Psoas muscle (tissue), 8 donors: ENCODE data around the gene WDR4. TPM values are rescaled to one million over a fixed set of nuclear protein-coding genes. Genes with fewer than 3 reads are reported as not detected.
A peak's percentile ranks its signal among the peaks of the same experiment; 100 is the strongest.
"Not testable (repeated sequence)": the region's sequence is repeated elsewhere in the genome, so short reads cannot be mapped to it uniquely, and the experiment has no call there.

Experiments used
- ATAC-seq, 4 donors: fragments of 200-7000 bp; cut with Tn5 transposase; one replicate each; pipeline ENCODE4 v1.9.1; 2020; ENCODE audit warnings: moderate library complexity in 3 of 4, mild to moderate bottlenecking in 2 of 4
- DNase-seq, 2 donors: peaks; one replicate each; pipeline ENCODE4 v3.0.0-alpha.2; 2020
- H3K27ac ChIP-seq: fragments of 200-600 bp; one replicate; pipeline ENCODE4 v1.8.0; 2022
- H3K27me3 ChIP-seq, 3 donors: fragments of 200-600 bp in 1 of 3; one replicate each; pipeline versions ENCODE4 v1.6.1 to v1.8.0; 2013 to 2022; ENCODE audit warnings: low read length in 2 of 3, mild to moderate bottlenecking in 2 of 3, moderate library complexity in 1 of 3; ENCODE audit not compliant: insufficient read depth in 3 of 3
- H3K36me3 ChIP-seq, 2 donors: fragments of 200-600 bp in 1 of 2; one replicate each; pipeline versions ENCODE4 v1.6.1 to v1.8.0; 2013 to 2022; ENCODE audit warnings: low read depth in 1 of 2, mild to moderate bottlenecking in 1 of 2, moderate library complexity in 1 of 2; ENCODE audit not compliant: insufficient read depth in 1 of 2
- H3K4me1 ChIP-seq: fragments of 200-600 bp; one replicate; pipeline ENCODE4 v1.8.0; 2022
- H3K4me3 ChIP-seq: fragments of 200-600 bp; one replicate; pipeline ENCODE4 v1.8.0; 2022; ENCODE audit warnings: mild to moderate bottlenecking
- H3K9me3 ChIP-seq: fragments of 200-600 bp; one replicate; pipeline ENCODE4 v1.8.0; 2022
- CTCF ChIP-seq: fragments of 200-600 bp; IDR thresholded peaks from one replicate; pipeline ENCODE4 v1.8.0; 2022; ENCODE audit warnings: antibody characterized with exemption
- WGBS, 3 donors: extraction: QIAGEN DNeasy Blood & Tissue Kit; methylation state at CpG; one replicate each; pipeline versions ENCODE4 v1.1.6 to v1.1.7; 2013; 5-methylcytosine and 5-hydroxymethylcytosine counted together
- intact Hi-C, 2 donors: fragments of 100-400 bp; cut with DNase I; formaldehyde crosslinking; loops; one replicate each; pipeline versions ENCODE4 v1.11.0 to v1.14.2; 2022
- polyA plus RNA-seq, 3 donors: library from polyadenylated mRNA; stranded (reverse); fragments of 200-250 nt; gene quantifications; one replicate each; pipeline ENCODE4 v1.2.3, GENCODE V29; 2013
- total RNA-seq, 4 donors: library from RNA; stranded (reverse); fragmentation: NEBNext Ultra II Directional in 2 of 4; extraction: Animal tissue kit (Norgen Biotek cat#: 25700) in 2 of 4; gene quantifications; one replicate each; pipeline versions ENCODE4 v1.2.1 to v1.2.4, GENCODE V29; 2021 to 2023
- donor health status: healthy with polysubstance abuse.
- donor health status: DM: no; HTN: no; CAD: no; lungs with moderate emphysema.
- donor health status: Bipolar disorder and iron deficiency.
- donor health status: healthy.
- donor health status: DM: yes; HTN: yes; CAD: no.
- donor health status: DM: no; HTN: no; CAD: no.
- donor health status: DM: no; HTN: no; CAD: no.
- donor health status: DM: yes; HTN: yes; CAD: no.

WDR4 gene
- total and polyA plus RNA-seq, 7 donors: 4.8 to 40.2 (median 11.1) TPM

- H3K27ac ChIP-seq: no peak overlapping the region
- no peaks in the 10 kb centered on the region for H3K36me3 ChIP-seq
- WGBS, 3 donors: 68 to 73% (median 73%) methylated on average over 23 of the region's 23 CpGs
- H3K9me3 ChIP-seq: no peaks in the 10 kb centered on the region
- no peak overlapping the region for H3K4me3 ChIP-seq
- peaks cover 0 to 39% (median 1%) of the 10 kb centered on the region in 3 donors for H3K27me3 ChIP-seq
- DNase-seq: no peak
- intact Hi-C loops: loop anchor here in 1 of 2 donors (10.0 kb wide), 1 partner anchor 1921 kb away; no protein-coding TSS in a partner anchor
- no peaks in the 10 kb centered on the region for H3K4me1 ChIP-seq
- peak in 2 of 4 donors; percentile 3 to 22 for ATAC-seq
- TF ChIP-seq CTCF: no peak
Observed at GRCh38 chr21:42833859-42834725, 45.2 kb downstream of the WDR4 start.

GRCh38 chr21:42833439-42833815, 45.9 kb downstream of the WDR4 start:
- Histone ChIP-seq H3K27me3 (peaks cover 0 to 39% (median 1%) of the 10 kb centered on the region in 3 donors), H3K36me3 (no peaks in the 10 kb centered on the region), H3K9me3 (no peaks in the 10 kb centered on the region), H3K27ac (no peak overlapping the region), H3K4me1 (no peaks in the 10 kb centered on the region), H3K4me3 (no peak overlapping the region)
- 48 to 52% (median 49%) methylated on average over 11 of the region's 11 CpGs for WGBS, 3 donors
- TF ChIP-seq CTCF: no peak
- intact Hi-C loops: loop anchor here in 1 of 2 donors (10.0 kb wide), 1 partner anchor 1921 kb away; no protein-coding TSS in a partner anchor
- ATAC-seq: peak in 2 of 4 donors; percentile 23 to 36
- DNase-seq: no peak

GRCh38 chr21:42832321-42832630, 47.1 kb downstream of the WDR4 start:
- intact Hi-C loops: loop anchor here in 1 of 2 donors (10.0 kb wide), 1 partner anchor 1923 kb away; no protein-coding TSS in a partner anchor
- H3K9me3 ChIP-seq, H3K4me1 ChIP-seq, H3K27ac ChIP-seq, DNase-seq, H3K4me3 ChIP-seq, ATAC-seq, H3K36me3 ChIP-seq: not testable (repeated sequence)
- 78 to 92% (median 86%) methylated on average over 4 of the region's 4 CpGs for WGBS, 3 donors
- H3K27me3 ChIP-seq: peaks cover 0 to 45% (median 1%) of the 10 kb centered on the region in 3 donors

GRCh38 chr21:42830456-42831455, 48.6 kb downstream of the WDR4 start:
- intact Hi-C loops: loop anchor here in 1 of 2 donors (10.0 kb wide), 1 partner anchor 1924 kb away; no protein-coding TSS in a partner anchor
- no peaks in the 10 kb centered on the region for H3K36me3 ChIP-seq
- no peak overlapping the region for H3K4me3 ChIP-seq
- ATAC-seq: no peak
- 60 to 68% (median 64%) methylated on average over 25 of the region's 25 CpGs for WGBS, 3 donors
- no peak overlapping the region for H3K27ac ChIP-seq
- no peaks in the 10 kb centered on the region for H3K4me1 ChIP-seq
- no peak for DNase-seq
- H3K27me3 ChIP-seq: peaks cover 0 to 50% (median 4%) of the 10 kb centered on the region in 3 donors
- no peaks in the 10 kb centered on the region for H3K9me3 ChIP-seq
- no peak for TF ChIP-seq CTCF
